GM21529 (cell line): ENCODE data around the gene NRDE2.

Source experiments
- ATAC-seq: cut with Tn5 transposase; IDR thresholded peaks from one replicate; pipeline ENCODE4 v1.9.1; 2021; ENCODE audit not compliant: unreplicated experiment

The NRDE2 gene

GRCh38 chr14:90300611-90301047 is 31.1 kb downstream of the NRDE2 start:
- no peak for ATAC-seq

- ATAC-seq: no peak
These were observed 32.3 kb downstream of the NRDE2 start for GRCh38 chr14:90299408-90299807.

GRCh38 chr14:90297876-90298629 is 33.7 kb downstream of the NRDE2 start:
- ATAC-seq: no peak

GRCh38 chr14:90296641-90297040 is 35.1 kb downstream of the NRDE2 start:
- no peak for ATAC-seq

GRCh38 chr14:90295870-90296516 is 35.7 kb downstream of the NRDE2 start:
- no peak for ATAC-seq

- no peak for ATAC-seq
These were observed 36.9 kb downstream of the NRDE2 start for GRCh38 chr14:90294872-90295271.

- ATAC-seq: no peak
These were observed 37.7 kb downstream of the NRDE2 start for GRCh38 chr14:90293766-90294730.

- ATAC-seq: no peak
These were observed 40.0 kb downstream of the NRDE2 start for GRCh38 chr14:90291699-90292098.

- ATAC-seq: no peak
These were observed 41.3 kb downstream of the NRDE2 start for GRCh38 chr14:90290337-90291011.

GRCh38 chr14:90288651-90289355 is 42.9 kb downstream of the NRDE2 start:
- peak; percentile 88 for ATAC-seq

- no peak for ATAC-seq
These were observed 44.0 kb downstream of the NRDE2 start for GRCh38 chr14:90287791-90288190.

- ATAC-seq: no peak
These were observed 50.0 kb downstream of the NRDE2 start for GRCh38 chr14:90281756-90282155.

- ATAC-seq: no peak
These were observed 50.5 kb downstream of the NRDE2 start for GRCh38 chr14:90281261-90281660.

GRCh38 chr14:90280096-90280495 is 51.6 kb downstream of the NRDE2 start:
- no peak for ATAC-seq

GRCh38 chr14:90278199-90279175 is 53.3 kb downstream of the NRDE2 start:
- no peak for ATAC-seq

- no peak for ATAC-seq
These were observed 54.1 kb downstream of the NRDE2 start for GRCh38 chr14:90277581-90278198.

- ATAC-seq: no peak
These were observed 54.9 kb downstream of the NRDE2 start for GRCh38 chr14:90276646-90277367.

- ATAC-seq: no peak
These were observed 55.9 kb downstream of the NRDE2 start for GRCh38 chr14:90275820-90276219.
